Choroid plexus epithelial cell (primary cell): ENCODE data around the gene SCLY.

ENCODE experiments used
- DNase-seq: peaks from one replicate; pipeline ENCODE4 v3.0.0-alpha.2; 2010; ENCODE audit warnings: low read depth
- H3K4me3 ChIP-seq: 2 replicates; pipeline ENCODE4 v1.5.1; 2011; ENCODE audit warnings: low read depth, mild to moderate bottlenecking, control low read depth, low read length, moderate library complexity
- TF ChIP-seq, protein P1 (sequence below): conservative IDR thresholded peaks from 2 replicates; pipeline ENCODE4 v1.5.1; 2011; ENCODE audit warnings: low read depth, mild to moderate bottlenecking, control low read depth, inconsistent platforms, low read length, moderate library complexity

SCLY gene

DNA sequence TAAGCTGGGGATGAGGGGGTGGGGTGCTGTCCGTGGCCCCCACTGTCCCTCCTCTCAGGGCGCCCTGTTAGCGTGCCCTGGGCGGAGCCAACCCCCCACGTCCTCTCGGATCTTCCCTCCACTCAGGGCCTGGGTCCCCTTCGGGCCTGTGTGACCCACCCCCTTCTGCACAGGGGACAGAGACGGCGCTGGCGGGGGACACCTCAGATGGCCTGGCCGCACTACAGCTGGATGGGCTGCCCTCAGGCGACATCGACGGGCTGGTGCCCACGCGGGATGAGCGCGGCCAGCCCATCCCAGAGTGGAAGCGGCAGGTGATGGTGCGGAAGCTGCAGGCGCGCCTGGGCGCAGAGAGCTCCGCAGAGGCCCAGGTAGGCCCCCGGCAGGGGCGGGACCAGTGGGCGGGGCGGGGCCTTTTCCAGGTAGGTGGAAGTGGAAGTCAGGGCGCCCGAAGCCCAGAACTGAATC is 67.8 kb downstream of the SCLY start:
- TF ChIP-seq, protein P1, sequence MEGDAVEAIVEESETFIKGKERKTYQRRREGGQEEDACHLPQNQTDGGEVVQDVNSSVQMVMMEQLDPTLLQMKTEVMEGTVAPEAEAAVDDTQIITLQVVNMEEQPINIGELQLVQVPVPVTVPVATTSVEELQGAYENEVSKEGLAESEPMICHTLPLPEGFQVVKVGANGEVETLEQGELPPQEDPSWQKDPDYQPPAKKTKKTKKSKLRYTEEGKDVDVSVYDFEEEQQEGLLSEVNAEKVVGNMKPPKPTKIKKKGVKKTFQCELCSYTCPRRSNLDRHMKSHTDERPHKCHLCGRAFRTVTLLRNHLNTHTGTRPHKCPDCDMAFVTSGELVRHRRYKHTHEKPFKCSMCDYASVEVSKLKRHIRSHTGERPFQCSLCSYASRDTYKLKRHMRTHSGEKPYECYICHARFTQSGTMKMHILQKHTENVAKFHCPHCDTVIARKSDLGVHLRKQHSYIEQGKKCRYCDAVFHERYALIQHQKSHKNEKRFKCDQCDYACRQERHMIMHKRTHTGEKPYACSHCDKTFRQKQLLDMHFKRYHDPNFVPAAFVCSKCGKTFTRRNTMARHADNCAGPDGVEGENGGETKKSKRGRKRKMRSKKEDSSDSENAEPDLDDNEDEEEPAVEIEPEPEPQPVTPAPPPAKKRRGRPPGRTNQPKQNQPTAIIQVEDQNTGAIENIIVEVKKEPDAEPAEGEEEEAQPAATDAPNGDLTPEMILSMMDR: no peak
- DNase-seq: no peak
- H3K4me3 ChIP-seq: no peak overlapping the region

DNA sequence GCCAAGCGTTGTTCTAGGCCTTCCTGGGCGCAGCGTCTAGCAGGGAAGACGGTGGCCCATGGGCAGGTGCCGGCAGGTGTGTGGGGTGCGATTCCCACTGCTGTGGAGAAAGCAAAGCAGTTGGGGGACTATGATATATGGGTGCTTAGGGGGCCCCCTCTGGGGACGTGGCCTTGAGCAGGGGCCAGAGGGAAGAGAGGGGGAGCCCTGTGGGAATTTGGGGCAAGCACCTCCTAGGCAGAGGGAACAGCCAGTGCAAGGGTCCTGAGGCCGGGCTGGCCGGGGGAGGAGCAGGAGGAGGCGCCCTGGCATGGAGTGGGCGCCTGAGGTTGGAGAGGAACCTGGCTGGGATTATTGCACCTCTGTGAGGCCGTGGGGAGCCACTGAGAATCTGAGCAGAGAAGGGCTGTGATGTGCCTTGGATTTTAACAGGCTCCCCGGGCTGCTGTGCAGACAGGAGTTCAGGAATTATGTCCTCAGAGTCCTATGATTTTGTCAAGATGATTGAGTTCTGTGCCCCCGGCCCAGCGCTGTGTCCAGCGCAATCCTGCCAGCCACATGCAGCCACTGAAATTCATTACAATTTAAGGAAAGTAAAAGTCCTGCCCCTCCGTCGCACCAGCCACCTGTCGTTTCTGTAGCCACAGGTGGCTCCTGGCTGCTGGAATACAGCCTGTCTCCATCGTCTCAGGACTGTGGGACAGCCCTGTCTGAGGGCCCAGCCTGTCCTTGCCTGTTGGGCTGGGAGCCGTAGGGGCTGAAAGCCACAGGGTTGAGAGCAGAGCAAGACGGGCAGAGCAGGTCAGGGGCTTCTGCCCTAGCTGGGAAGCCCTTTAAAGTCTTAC is 68.6 kb downstream of the SCLY start:
- no peak overlapping the region for H3K4me3 ChIP-seq
- no peak for DNase-seq
- TF ChIP-seq, protein P1: no peak

DNA sequence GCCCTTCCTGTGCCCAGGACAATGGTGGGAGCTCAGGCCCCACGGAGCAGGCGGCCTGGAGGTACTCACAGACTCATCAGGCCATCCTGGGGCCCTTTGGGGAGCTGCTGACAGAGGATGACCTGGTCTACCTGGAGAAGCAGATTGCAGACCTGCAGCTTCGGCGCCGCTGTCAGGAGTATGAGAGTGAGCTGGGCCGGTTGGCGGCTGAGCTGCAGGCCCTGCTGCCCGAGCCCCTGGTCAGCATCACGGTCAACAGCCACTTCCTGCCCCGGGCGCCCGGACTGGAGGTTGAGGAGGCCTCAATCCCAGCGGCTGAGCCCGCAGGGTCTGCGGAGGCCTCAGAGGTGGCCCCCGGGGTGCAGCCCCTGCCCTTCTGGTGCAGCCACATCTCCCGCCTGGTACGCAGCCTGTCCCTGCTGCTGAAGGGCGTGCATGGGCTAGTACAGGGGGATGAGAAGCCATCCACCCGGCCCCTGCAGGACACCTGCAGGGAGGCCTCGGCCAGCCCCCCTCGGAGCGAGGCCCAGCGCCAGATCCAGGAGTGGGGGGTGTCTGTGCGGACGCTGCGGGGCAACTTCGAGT is 69.4 kb downstream of the SCLY start:
- H3K4me3 ChIP-seq: no peak overlapping the region
- TF ChIP-seq, protein P1: no peak
- no peak for DNase-seq

DNA sequence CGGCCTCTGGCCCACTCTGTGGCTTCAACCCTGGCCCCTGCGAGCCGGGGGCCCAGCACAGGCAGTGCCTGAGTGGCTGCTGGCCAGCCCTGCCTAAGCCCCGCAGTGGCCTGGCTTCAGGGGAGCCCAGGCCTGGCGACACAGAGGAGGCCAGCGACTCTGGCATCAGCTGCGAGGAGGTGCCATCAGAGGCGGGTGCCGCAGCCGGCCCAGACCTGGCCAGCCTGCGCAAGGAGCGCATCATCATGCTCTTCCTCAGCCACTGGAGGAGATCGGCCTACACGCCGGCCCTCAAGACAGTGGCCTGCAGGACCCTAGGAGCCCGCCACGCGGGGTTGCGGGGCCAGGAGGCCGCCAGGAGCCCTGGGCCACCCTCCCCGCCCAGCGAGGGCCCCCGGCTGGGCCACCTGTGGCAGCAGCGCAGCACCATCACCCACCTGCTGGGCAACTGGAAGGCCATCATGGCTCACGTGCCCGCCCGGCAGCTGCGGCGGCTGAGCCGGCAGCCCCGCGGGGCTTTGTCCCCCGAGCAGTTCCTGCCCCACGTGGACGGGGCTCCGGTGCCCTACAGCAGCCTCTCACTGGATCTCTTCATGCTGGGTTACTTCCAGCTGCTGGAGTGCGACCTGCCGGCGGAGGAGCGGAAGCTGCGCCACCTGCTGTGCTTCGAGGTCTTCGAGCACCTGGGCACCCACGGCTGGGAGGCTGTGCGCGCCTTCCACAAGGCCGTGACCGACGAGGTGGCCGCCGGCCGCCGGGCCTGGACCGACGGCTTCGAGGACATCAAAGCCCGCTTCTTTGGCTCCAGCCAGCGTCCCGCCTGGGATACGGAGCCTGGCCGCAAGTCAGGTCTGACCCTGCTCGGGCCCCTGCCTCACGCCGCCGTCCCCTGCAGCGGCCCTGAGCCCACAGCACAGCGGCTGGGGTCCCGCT is 70.2 kb downstream of the SCLY start:
- no peak for DNase-seq
- TF ChIP-seq, protein P1: no peak
- H3K4me3 ChIP-seq: no peak overlapping the region

DNA sequence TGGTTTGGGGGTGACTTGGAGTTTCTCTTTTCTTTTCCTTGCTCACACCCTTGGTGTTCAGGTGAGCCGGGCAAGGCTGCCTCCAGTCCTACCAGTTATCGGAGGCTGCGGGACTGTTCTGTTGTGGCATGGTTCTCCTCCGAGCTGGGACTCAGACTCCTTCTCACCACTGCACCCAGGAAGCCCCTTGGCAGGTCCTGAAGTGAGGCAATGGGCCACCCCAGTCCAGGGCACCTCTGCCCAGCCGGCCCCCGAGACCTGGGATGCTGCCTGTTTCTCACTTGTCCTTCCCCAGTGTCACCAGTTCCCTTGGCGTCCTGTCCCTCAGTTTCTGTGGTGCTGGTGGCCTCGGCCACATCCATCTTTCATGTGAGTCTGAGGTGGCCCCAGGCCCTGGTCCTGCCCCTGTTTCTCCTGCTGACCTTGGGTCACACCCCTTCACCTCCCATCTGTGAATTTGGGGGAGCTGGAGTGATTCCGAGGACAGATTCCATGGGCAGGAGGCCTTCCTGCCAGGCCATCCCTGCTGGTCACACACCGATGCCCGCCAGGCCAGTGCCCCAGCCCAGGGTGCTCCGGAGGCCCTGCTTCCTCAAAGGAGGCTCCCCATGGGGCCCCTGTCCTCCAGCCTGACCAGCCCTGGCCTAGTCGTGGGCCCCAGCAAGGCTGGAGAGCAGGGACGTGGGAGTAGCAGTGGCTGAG is 71.1 kb downstream of the SCLY start:
- TF ChIP-seq, protein P1: no peak
- no peak overlapping the region for H3K4me3 ChIP-seq
- no peak for DNase-seq
